Hair follicular keratinocyte (primary cell): ENCODE measurements around the gene KRTAP20-4. TPM values are rescaled to one million over a fixed set of nuclear protein-coding genes. Genes with fewer than 3 reads are reported as not detected.

Experiments used
- total RNA-seq: library from RNA; depleted of rRNA; stranded (reverse); fragments of >200 nt; gene quantifications from 2 replicates; pipeline ENCODE4 v1.2.3, GENCODE V29; 2015

KRTAP20-4 gene
- not detected in 2 replicates for total RNA-seq

GRCh38 chr21:30620522-30620921, at the start of gene KRTAP20-4:
Gene KRTAP20-4, plus strand, starts transcription at chr21:30620627.

GRCh38 chr21:30590297-30590696, 30.1 kb upstream of the KRTAP20-4 start, which contains the start of gene KRTAP22-2:
Gene KRTAP22-2, minus strand, starts transcription at chr21:30590397.

GRCh38 chr21:30592140-30592539, 28.3 kb upstream of the KRTAP20-4 start, which contains the start of gene KRTAP6-3:
Gene KRTAP6-3, plus strand, starts transcription at chr21:30592440. Its CDS starts 6 bp downstream, at chr21:30592446.

GRCh38 chr21:30598802-30599201, 21.6 kb upstream of the KRTAP20-4 start, which contains the start of gene KRTAP6-2:
Gene KRTAP6-2, minus strand, starts transcription at chr21:30598902. Its CDS starts 28 bp downstream, at chr21:30598874.

GRCh38 chr21:30600787-30601186, 19.6 kb upstream of the KRTAP20-4 start, which contains the start of gene KRTAP22-1:
Gene KRTAP22-1, plus strand, starts transcription at chr21:30601087.

GRCh38 chr21:30613836-30614235, 6.6 kb upstream of the KRTAP20-4 start, which contains the start of gene KRTAP6-1:
Gene KRTAP6-1, minus strand, starts transcription at chr21:30613930. Its CDS starts 26 bp downstream, at chr21:30613904.

GRCh38 chr21:30616125-30616524, 4.3 kb upstream of the KRTAP20-4 start, which contains the start of gene KRTAP20-1:
Gene KRTAP20-1, plus strand, starts transcription at chr21:30616425. Its CDS starts 30 bp downstream, at chr21:30616455.

GRCh38 chr21:30634906-30635305, 14.5 kb downstream of the KRTAP20-4 start, which contains the start of gene KRTAP20-2:
Gene KRTAP20-2, plus strand, starts transcription at chr21:30635206. Its CDS starts 58 bp downstream, at chr21:30635264.

GRCh38 chr21:30642564-30642963, 22.1 kb downstream of the KRTAP20-4 start, which contains the start of gene KRTAP20-3:
Gene KRTAP20-3, plus strand, starts transcription at chr21:30642864.

Other genes with a start within 250 kb of the KRTAP20-4 start
- not detected in 2 replicates for gene KRTAP13-2, start 248.4 kb upstream of the KRTAP20-4 start, total RNA-seq
- gene KRTAP13-1, start 224.6 kb upstream of the KRTAP20-4 start, total RNA-seq = not detected in 2 replicates
- not detected in 2 replicates for gene KRTAP13-3, start 194.7 kb upstream of the KRTAP20-4 start, total RNA-seq
- gene KRTAP13-4, start 190.4 kb upstream of the KRTAP20-4 start, total RNA-seq = not detected in 2 replicates
- gene KRTAP15-1, start 180.4 kb upstream of the KRTAP20-4 start, total RNA-seq = not detected in 2 replicates
- not detected in 2 replicates for gene KRTAP19-1, start 140.3 kb upstream of the KRTAP20-4 start, total RNA-seq
- not detected in 2 replicates for gene KRTAP19-2, start 133.2 kb upstream of the KRTAP20-4 start, total RNA-seq
- not detected in 2 replicates for gene KRTAP19-3, start 128.6 kb upstream of the KRTAP20-4 start, total RNA-seq
- not detected in 2 replicates for gene KRTAP19-4, start 123.5 kb upstream of the KRTAP20-4 start, total RNA-seq
- not detected in 2 replicates for gene KRTAP19-5, start 118.5 kb upstream of the KRTAP20-4 start, total RNA-seq
- gene KRTAP19-6, start 78.8 kb upstream of the KRTAP20-4 start, total RNA-seq = not detected in 2 replicates
- not detected in 2 replicates for gene KRTAP19-7, start 59.3 kb upstream of the KRTAP20-4 start, total RNA-seq
- gene KRTAP22-2, start 30.2 kb upstream of the KRTAP20-4 start, total RNA-seq = not detected in 2 replicates
- not detected in 2 replicates for gene KRTAP6-3, start 28.2 kb upstream of the KRTAP20-4 start, total RNA-seq
- not detected in 2 replicates for gene KRTAP6-2, start 21.7 kb upstream of the KRTAP20-4 start, total RNA-seq
- gene KRTAP22-1, start 19.5 kb upstream of the KRTAP20-4 start, total RNA-seq = not detected in 2 replicates
- not detected in 2 replicates for gene KRTAP6-1, start 6.7 kb upstream of the KRTAP20-4 start, total RNA-seq
- gene KRTAP20-1, start 4.2 kb upstream of the KRTAP20-4 start, total RNA-seq = not detected in 2 replicates
- not detected in 2 replicates for gene KRTAP20-2, start 14.6 kb downstream of the KRTAP20-4 start, total RNA-seq
- not detected in 2 replicates for gene KRTAP20-3, start 22.2 kb downstream of the KRTAP20-4 start, total RNA-seq
- gene KRTAP21-3, start 98.2 kb downstream of the KRTAP20-4 start, total RNA-seq = not detected in 2 replicates
- gene KRTAP21-2, start 126.6 kb downstream of the KRTAP20-4 start, total RNA-seq = not detected in 2 replicates
- gene KRTAP21-1, start 134.8 kb downstream of the KRTAP20-4 start, total RNA-seq = not detected in 2 replicates
- gene KRTAP8-1, start 192.6 kb downstream of the KRTAP20-4 start, total RNA-seq = not detected in 2 replicates
- gene KRTAP7-1, start 209.1 kb downstream of the KRTAP20-4 start, total RNA-seq = not detected in 2 replicates